GM19035 (cell line): ENCODE data around the gene IBSP.

Experiments
- ATAC-seq: cut with Tn5 transposase; IDR thresholded peaks from one replicate; pipeline ENCODE4 v1.9.1; 2021; ENCODE audit not compliant: unreplicated experiment

Gene IBSP, protein sequence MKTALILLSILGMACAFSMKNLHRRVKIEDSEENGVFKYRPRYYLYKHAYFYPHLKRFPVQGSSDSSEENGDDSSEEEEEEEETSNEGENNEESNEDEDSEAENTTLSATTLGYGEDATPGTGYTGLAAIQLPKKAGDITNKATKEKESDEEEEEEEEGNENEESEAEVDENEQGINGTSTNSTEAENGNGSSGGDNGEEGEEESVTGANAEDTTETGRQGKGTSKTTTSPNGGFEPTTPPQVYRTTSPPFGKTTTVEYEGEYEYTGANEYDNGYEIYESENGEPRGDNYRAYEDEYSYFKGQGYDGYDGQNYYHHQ

DNA sequence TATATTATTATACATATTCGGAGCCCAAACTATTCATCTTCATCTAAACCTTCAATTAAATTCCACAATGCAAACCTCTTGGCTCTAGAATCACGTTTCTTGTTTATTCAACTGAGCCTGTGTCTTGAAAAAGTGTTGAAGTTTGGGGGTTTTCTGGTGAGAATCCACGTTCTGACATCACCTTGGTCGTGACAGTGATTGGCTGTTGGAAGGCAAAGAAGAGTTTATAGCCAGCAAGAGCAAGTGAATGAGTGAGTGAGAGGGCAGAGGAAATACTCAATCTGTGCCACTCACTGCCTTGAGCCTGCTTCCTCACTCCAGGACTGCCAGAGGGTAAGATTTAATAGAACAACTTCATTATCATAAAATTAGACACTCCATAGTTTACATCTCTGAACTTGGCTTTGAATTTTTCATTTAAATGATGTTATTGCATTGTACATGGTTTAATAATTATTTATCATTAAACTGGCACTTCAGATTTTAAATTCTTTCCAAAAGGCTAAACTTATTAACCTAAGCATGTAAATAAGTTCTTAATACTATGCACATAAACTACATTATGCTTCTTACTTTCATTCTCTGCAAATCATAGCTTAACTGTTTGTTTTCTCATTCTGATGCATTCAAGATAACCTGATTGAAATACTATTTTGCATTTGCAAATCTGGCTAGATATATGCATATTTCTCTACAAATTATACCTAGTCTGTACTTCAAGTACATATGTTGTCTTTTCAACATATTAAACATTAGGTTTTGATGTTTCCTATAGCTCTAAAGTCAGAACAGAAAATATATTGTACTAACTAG is at the start of gene IBSP:
Gene IBSP, plus strand, starts transcription at position 254 of the 813 bp plus-strand sequence. CDS start 2,808 bp downstream, outside the sequence.
- ATAC-seq: no peak

DNA sequence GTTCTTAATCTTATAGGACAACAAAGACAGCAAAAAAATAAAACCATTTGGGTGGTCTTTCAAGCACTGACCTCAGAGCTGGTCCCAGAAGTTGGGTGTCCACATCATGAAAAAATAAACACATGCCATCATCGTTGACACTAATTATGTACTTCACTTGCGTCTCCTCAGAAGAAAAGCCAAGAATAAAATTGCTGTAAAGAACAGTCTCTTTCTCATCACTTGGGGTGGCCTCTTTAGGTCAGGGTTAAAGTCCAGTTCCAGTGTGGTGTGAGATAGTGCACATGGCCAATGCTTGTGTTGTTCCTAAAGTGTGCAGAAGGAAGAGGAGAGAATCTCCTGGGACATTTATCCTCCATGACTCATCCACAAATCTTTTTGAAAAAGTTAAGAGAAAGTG is 49.5 kb upstream of the IBSP start:
- no peak for ATAC-seq

DNA sequence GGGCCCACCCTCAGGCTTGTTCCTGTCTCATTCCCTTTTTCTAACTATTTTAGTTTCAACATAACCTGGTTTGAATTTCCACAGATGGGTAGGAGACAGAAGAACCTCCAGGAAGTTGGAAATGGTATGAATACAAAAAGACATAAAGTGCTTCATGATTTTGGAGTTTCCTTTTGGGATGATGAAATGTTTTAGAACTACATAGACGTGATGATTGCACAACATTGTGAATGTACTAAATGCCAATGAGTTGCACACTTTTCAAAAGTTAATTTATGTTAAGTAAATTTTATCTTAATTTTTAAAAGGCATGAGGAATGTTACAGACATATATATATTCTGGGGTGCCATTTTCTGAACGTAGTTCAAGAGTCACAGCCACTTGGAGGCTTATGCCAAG is 41.1 kb upstream of the IBSP start:
- ATAC-seq: no peak

DNA sequence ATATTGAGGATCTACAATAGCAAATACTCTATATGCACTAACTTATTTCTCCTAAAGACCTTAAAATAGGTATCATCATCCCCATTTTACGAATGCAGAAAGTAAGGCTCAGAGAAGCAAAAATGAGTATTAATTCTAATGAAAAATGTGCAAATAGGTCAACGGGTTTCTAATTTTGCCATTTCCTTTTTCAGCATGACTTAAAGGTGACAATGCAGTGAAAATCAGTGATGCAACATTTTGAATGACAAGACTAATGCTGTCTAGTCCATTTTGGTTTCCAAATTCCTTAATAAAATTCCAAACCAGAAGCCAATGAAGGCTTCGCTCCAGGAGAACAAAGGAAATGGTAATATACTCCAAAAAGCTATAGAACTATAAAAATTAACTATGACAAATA is 37.0 kb upstream of the IBSP start:
- no peak for ATAC-seq

DNA sequence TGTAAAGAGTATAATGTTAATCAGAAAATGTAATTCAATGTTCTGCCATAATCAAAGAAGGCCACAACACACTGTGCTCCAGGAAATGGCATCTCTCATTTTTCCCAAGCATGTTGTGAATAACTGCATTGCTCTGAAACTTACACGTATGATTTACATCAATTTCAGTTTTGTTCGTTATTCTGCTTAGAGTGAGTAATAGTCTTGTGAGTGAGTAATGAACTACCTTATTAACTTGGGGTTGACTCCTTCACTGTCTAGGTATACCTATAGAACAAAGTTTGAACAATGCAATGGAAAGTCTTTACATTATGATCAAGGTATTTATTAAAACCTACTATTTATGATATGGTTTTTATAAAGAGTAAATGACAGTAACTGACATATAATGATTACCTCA is 17.8 kb upstream of the IBSP start:
- no peak for ATAC-seq

DNA sequence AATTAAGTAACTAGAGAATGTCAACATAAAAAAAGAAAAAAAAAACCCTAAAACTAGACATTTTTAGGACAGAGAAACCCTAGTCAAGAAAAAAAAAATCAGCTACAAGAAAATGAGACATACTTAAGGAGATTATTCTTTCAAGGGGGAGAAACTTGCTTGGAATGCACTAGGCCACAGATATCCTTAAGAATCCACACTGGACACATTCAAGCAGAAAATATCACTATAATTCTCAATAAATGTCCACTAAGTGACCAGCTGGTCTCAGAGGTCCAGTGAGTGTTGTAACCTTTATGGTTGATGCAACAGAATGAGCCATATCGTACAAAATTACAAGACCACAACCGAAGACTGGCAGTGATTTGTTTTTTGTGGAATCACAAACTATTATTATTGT is 15.6 kb upstream of the IBSP start:
- ATAC-seq: no peak

DNA sequence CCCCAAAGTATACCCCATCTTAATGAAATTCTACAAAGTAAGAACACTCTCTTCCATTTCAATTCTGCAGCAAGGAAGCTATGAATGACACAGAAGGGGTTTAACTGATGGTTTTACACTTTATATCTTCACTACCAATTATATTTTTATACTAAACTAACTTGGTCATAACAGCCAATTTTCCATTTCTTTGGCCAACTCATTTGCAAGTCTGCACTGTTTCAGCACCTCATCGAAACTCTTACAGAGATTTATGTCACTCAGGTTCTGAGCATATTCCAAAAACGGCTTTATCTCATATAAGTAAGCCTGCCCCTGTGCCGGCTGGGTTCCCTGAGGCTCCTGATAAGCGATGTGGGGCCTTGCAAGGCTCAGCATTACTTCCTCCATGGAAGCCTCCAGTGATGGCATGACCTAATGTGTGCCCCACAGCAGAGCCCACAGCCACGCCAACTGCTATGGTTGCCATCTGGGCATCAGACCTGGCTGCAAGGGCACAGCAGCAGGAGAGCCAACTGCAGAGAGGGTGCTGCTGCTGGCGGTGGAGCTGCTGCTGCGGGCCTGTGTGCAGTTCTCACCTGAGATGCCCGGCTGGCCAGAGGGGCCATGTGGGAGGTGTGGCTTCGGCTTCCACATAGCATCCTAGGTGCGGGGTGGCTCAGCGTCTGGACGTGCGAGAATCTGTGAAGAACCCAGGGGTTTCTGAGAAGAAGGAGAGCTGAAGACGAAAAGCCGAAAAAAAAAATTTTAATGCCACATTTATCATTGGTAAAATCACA is 13.4 kb upstream of the IBSP start:
- no peak for ATAC-seq

DNA sequence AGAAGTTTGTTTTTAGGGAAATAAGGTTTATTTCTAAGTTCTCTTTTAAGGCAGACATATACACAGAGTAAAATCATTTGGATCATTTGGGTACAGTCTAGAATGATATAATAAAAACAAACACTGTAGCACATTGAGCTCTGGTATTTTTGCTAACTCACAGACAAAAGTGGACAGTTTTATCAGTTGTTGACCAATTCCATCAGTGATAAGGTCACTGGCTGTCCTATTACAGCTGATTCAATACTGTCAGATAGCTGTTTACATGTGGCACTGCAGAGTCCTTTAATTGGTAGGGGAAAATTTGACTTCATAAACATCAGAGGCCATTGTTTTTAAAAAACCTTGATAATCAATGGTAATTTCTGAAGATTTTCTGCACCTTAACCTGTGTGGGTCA is 3.5 kb downstream of the IBSP start:
- ATAC-seq: no peak

DNA sequence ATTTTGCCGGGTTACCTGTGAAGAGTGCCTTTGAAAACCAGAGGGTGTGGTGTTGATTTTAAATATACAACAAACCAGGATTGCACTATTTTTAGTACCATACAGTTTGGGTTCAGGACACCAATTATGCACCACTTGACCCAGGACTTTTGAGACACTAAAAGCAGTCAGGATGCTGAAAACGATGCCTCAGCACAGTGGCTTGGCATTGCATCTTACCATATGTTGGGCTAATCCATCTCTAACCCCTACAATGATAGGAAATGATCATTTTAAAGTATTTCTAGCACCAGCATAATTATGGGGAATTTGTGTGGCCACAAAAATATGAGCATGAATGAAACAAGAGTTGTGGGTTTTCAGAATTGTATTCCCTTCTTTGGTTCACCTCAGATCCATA is 4.1 kb downstream of the IBSP start:
- ATAC-seq: no peak

DNA sequence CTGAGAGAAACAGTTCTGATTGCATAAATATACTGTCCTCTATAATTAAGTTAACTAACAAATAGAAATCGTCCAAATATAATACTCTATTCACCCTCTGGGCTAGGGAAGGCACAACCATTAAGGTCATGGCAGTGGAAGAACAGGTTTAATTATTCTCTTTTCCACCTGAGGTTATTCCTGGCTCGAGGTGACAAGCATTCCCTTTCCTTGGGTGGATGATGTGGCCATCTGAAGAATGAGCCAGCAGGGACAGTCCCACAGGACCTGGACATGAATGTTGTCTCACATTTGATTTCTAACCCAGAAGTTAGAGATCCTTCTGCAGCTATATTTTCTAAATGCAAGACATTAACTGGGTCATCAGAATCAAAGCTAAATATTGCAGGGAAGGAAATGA is 5.5 kb downstream of the IBSP start:
- ATAC-seq: no peak

DNA sequence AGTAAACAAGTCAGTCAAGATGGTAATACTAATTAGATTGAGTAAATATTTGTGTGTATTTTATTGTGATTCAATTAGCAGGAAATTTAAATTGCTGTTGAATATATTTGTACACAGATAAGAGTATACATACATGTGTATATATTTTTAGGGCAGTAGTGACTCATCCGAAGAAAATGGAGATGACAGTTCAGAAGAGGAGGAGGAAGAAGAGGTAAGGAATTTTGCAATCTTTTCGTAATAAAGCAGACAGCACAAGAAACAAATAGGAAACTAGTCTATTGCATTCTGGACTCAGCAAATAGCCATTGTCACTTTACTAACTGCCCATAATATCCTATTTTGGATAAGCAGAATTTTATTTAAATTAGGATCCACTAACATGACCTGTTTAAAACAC is 6.6 kb downstream of the IBSP start:
- ATAC-seq: no peak

DNA sequence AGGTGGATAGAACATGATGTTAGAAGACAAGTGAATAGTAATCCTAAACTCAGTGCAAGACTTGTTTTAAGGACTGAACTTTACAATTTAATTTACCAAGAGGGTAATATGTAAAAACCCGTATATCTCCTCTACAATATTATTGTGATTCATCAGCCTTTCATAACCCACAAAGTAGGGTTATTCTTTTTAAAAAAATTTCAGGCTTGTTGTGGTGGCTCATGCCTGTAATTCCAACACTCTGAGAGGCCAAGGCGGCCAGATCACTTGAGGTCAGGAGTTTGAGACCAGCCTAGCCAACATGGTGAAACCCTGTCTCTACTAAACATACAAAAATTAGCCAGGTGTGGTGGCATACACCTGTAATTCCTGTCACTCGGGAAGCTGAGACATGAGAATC is 7.2 kb downstream of the IBSP start:
- no peak for ATAC-seq

DNA sequence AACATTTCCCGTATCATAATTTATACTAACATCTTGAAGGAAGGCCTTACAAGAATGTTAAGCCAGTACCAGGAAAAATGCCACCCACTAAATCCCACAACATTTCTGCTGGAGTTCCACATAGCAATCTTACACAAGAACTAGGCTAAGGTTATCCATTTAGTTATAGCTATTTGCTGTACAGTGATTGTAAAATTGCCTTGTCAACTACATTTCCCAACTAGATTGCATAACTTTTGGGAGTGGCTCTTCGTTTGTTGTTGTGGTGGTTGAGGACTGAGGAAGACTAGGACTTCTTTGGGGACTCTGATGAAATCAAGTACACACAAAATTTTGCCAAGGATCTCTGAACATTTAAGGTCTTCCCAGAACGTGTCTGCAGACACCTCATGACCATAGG is 8.0 kb downstream of the IBSP start:
- ATAC-seq: no peak

DNA sequence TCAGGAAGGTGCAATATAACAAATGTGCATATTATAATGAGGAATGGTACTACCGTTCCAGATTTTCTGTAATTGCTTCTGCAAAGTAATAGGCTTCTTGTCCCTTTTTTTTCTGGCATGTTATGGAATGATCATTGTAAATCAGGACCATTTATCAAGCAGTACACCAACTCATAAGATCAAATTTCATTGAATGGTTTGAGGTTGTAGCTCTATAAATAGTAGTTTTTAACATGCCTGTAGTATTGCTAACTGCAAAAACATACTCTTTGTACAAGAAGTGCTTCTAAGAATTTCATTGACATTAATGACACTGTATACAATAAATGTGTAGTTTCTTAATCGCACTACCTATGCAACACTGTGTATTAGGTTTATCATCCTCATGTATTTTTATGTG is 12.6 kb downstream of the IBSP start:
- ATAC-seq: no peak

DNA sequence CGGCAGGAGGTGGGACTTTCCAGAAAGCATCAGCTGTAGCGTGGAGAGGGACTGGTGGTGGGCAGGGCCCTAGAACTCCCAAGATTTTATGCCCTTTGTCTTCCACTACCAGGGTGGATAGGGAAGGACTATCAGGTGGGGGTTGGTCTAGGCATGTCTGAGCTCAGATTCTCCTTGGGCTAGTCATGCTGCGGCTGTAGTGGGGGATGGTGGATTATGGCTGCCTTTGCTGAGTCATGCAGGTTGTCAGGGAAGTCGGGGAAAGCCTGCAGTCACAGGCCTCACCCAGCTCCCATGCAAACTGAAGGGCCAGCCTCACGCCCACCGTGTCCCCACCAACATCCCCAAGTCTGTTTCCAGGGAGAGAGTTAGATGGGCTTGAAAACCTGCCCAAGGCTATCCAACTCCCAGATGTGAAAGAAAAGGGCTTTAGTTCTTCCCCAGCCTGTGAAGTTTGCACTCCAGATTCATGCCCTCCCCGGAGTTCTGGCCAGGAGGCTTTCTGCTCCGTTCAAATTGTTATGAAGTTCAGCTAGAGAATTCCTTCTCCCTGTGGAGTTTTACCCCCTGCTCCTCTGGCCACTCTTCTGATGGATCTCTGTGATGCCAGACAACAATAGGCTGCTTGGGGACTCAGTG is 20.0 kb downstream of the IBSP start:
- ATAC-seq: no peak

DNA sequence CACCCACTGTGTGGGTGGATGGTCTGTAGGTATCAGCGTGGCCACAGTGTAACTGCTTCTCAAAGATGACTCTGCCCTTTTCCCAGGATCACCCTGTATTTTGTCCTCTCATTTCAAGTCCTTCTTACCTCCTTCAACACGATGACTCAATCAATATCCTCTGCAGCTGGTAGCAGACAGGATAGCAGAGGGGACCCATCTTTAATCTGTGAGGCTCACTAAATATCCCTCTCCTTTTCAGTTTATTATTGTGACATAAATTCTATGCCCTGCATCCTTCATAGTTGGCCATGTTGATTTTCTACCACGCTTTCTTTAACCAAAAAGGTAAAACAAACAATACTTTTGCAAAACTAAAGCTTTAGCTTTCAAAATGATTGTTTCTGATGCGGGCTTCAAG is 23.8 kb downstream of the IBSP start:
- ATAC-seq: no peak

DNA sequence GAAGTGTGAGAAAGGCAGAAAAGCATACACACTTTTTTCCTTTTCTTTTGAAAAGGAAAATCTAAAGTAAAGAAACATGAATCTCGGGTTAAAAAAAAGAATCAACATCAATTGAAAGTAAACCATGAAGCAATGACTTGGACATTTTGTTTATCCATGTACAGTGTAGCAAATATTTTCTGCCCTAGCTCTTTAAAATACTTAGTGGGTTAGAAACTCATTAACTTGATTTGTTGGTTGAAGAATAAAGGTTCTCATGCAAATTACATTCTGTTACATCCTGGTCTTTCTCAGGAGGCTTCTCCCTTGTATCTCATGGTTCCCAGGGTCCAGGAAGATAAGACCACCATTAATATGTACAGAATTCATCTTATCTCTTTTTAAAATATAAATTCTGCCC is 24.4 kb downstream of the IBSP start:
- no peak for ATAC-seq

DNA sequence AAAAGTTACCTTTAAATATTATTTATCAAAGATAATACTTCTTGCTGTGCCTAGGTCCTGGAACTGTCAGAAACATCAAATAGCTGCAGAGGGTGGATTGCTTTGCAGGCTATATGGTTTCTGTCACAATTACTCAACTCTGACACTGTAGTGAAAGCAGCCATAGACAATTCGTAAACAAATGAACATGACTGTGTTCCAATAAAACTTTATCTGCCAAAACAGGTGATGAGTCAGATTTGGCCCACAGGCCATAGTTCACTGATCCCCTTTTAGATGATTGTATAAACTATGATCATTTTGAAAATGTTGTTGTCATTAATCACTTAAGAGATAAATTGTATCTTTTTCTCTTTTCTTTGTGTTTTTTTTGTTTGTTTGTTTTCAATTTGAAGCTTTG is 25.0 kb downstream of the IBSP start:
- no peak for ATAC-seq

DNA sequence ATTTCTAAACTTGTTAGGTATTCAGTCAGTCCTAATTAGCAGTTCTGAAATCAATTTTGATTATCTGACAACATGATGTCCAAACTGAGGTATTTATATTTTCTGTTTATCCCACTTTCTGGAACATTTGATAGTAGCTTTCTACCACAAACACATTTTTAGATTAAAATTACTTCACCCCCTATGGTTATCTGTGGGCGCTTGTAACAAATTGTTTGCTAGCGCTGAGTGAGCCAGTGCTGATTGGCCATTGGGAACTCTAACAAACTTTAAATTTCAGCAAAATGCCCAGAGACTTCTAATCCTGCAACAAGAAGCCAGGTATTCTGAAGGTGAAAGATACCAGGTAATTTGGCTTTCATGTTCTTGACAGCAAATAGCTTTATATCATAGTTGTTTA is 33.3 kb downstream of the IBSP start, which contains the start of gene MEPE:
Gene MEPE, plus strand, starts transcription at position 301 of the 400 bp plus-strand sequence. CDS start 1,746 bp downstream, outside the sequence.
- ATAC-seq: no peak

DNA sequence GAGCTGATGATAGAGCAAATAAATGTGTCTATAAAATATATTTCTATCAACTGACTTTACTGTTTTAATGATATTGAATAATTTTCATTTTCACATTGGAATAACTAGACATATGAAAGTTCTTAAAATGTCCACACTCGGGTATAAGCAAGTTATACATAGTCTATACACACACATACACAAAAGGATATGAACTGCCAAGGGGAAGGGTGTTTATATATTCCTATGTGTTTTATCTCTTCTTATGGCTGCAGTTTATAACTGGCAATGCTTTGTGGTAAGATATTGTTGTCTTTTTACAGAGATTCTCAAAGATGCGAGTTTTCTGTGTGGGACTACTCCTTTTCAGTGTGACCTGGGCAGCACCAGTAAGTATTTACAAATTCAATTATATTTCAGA is 35.0 kb downstream of the IBSP start:
- no peak for ATAC-seq

DNA sequence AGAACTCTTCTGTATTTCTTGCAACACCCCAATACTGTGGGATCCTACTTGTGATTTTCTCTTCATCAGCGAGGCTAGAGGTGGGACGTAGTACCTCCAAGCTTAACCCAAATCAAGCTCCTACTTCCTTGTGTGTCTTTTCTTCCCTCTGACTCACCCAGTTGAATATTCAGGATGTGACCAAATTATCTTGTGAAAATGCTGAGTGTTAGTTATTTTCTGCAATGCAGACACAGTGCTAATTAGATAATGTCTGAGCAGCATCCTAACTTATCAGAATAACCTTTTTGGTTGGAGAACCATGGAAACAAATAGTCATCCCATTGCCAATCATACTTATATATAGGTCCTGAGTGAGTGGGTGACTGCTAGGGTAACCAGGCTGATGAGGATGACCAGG is 35.8 kb downstream of the IBSP start:
- no peak for ATAC-seq
